ENCODE measurements around the gene RPL14.
"Not testable (repeated sequence)": the region's sequence is repeated elsewhere in the genome, so short reads cannot be mapped to it uniquely, and the experiment has no call there.

The RPL14 gene

GRCh38 chr3:40456940-40457823 is at the start of gene RPL14:
TSS of gene RPL14 (plus strand) at chr3:40457339. CDS start at chr3:40457472, 133 bp downstream.
- DNase-seq: peak; percentile 86

GRCh38 chr3:40407611-40408010 is 49.5 kb upstream of the RPL14 start:
- DNase-seq: no peak

- DNase-seq: no peak
Measured at GRCh38 chr3:40414270-40414669, 42.9 kb upstream of the RPL14 start.

- no peak for DNase-seq
Measured at GRCh38 chr3:40417845-40418543, 39.1 kb upstream of the RPL14 start.

GRCh38 chr3:40422861-40423260 is 34.3 kb upstream of the RPL14 start:
- DNase-seq: no peak

GRCh38 chr3:40427045-40427669 is 30.0 kb upstream of the RPL14 start:
- no peak for DNase-seq

- DNase-seq: no peak
Measured at GRCh38 chr3:40432793-40433192, 24.3 kb upstream of the RPL14 start.

- DNase-seq: no peak
Measured at GRCh38 chr3:40437889-40438288, 19.2 kb upstream of the RPL14 start.

- DNase-seq: no peak
Measured at GRCh38 chr3:40445062-40445461, 12.1 kb upstream of the RPL14 start.

- no peak for DNase-seq
Measured at GRCh38 chr3:40445880-40446279, 11.3 kb upstream of the RPL14 start.

GRCh38 chr3:40450438-40450837 is 6.7 kb upstream of the RPL14 start:
- no peak for DNase-seq

GRCh38 chr3:40451551-40451950 is 5.6 kb upstream of the RPL14 start:
- DNase-seq: no peak

- no peak for DNase-seq
Measured at GRCh38 chr3:40452057-40452456, 5.1 kb upstream of the RPL14 start.

GRCh38 chr3:40452562-40452875 is 4.6 kb upstream of the RPL14 start:
- no peak for DNase-seq

GRCh38 chr3:40452876-40453730 is 4.0 kb upstream of the RPL14 start:
- DNase-seq: peak; percentile 95

- no peak for DNase-seq
Measured at GRCh38 chr3:40453933-40454332, 3.2 kb upstream of the RPL14 start.

GRCh38 chr3:40455328-40455727 is 1.8 kb upstream of the RPL14 start:
- no peak for DNase-seq

- no peak for DNase-seq
Measured at GRCh38 chr3:40456279-40456939, 730 bp upstream of the RPL14 start.

- no peak for DNase-seq
Measured at GRCh38 chr3:40458473-40458872, 1.3 kb downstream of the RPL14 start.

- DNase-seq: not testable (repeated sequence)
Measured at GRCh38 chr3:40460481-40460880, 3.3 kb downstream of the RPL14 start.

GRCh38 chr3:40461161-40461560 is 4.0 kb downstream of the RPL14 start:
- DNase-seq: no peak

- not testable (repeated sequence) for DNase-seq
Measured at GRCh38 chr3:40462838-40463237, 5.7 kb downstream of the RPL14 start.

Data from 8988T (cell line).